WTC11 (cell line): ENCODE measurements around the gene DNAJC2.

ENCODE experiments used
- CTCF ChIP-seq: fragments of 200-600 bp; IDR thresholded peaks from 2 replicates; pipeline ENCODE4 v1.8.0; 2022; ENCODE audit warnings: antibody characterized with exemption
- E2F4 ChIP-seq: sonication (generic); formaldehyde crosslinking; IDR thresholded peaks from 2 replicates; pipeline ENCODE4 v1.8.1; 2022; ENCODE audit warnings: low read depth, mild to moderate bottlenecking, moderate library complexity, missing genetic modification reagents, borderline replicate concordance
- MXD4 ChIP-seq: fragments of 250-450 bp; sonication (Bioruptor Pico); IDR thresholded peaks from 2 replicates; pipeline ENCODE4 v1.8.0; 2021; ENCODE audit warnings: mild to moderate bottlenecking, moderate library complexity, borderline replicate concordance
- NR2C2 ChIP-seq: sonication (generic); formaldehyde crosslinking; IDR thresholded peaks from 2 replicates; pipeline ENCODE4 v1.8.0; 2022; ENCODE audit warnings: mild to moderate bottlenecking, missing genetic modification reagents
- SP1 ChIP-seq: sonication (generic); formaldehyde crosslinking; conservative IDR thresholded peaks from 2 replicates; pipeline ENCODE4 v1.8.1; 2022; ENCODE audit warnings: missing genetic modification reagents
- TCF7 ChIP-seq: sonication (generic); formaldehyde crosslinking; IDR thresholded peaks from 2 replicates; pipeline ENCODE4 v1.8.0; 2022; ENCODE audit warnings: mild to moderate bottlenecking, low read depth, missing genetic modification reagents, moderate library complexity
- USF1 ChIP-seq: sonication (generic); formaldehyde crosslinking; IDR thresholded peaks from 2 replicates; pipeline ENCODE4 v1.8.0; 2022; ENCODE audit warnings: mild to moderate bottlenecking, missing genetic modification reagents
- TF ChIP-seq, protein P1 (sequence below): sonication (generic); formaldehyde crosslinking; IDR thresholded peaks from 2 replicates; pipeline ENCODE4 v1.8.0; 2023; ENCODE audit warnings: missing genetic modification reagents

DNA sequence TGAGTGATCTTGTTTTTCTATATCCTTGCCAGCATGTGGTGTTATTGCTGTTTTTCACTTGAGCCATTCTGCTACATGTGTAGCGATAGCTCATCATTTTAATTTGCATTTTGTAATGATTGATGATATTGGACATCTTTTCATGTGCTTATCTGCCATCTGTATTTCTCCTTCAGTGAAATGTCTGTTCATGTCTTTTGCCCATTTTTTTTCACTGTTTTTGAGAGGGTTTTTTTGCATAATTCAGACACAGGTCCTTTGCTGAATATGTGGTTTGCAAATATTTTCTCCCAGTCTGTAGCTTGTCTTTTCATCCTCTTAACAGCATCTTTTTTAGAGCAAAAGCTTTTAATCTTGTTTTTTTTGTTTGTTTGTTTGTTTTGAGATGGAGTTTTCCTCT is 51.0 kb downstream of the DNAJC2 start:
- no peak for TF ChIP-seq USF1 (CRISPR knock-in tag)
- no peak for TF ChIP-seq CTCF
- no peak for TF ChIP-seq TCF7 (CRISPR knock-in tag)
- TF ChIP-seq MXD4 (CRISPR knock-in tag): no peak
- TF ChIP-seq NR2C2: no peak
- TF ChIP-seq, protein P1, sequence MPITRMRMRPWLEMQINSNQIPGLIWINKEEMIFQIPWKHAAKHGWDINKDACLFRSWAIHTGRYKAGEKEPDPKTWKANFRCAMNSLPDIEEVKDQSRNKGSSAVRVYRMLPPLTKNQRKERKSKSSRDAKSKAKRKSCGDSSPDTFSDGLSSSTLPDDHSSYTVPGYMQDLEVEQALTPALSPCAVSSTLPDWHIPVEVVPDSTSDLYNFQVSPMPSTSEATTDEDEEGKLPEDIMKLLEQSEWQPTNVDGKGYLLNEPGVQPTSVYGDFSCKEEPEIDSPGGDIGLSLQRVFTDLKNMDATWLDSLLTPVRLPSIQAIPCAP (CRISPR knock-in tag): no peak
- TF ChIP-seq SP1: no peak
- no peak for TF ChIP-seq E2F4
